Medulla oblongata (tissue), 1 donor: Measurements from ENCODE around the gene CNTNAP5.
A peak's percentile ranks its signal among the peaks of the same experiment; 100 is the strongest.

Source experiments
- DNase-seq: peaks from one replicate; pipeline ENCODE4 v3.0.0-alpha.2; 2015; ENCODE audit errors: extremely low spot score

The CNTNAP5 gene

GRCh38 chr2:124025171-124025580 lies at the start of gene CNTNAP5:
Gene CNTNAP5 (plus strand): TSS chr2:124025287. CDS start chr2:124025651, 364 bp downstream.
- peak; percentile 34 for DNase-seq

GRCh38 chr2:123976054-123976648 lies 48.9 kb upstream of the CNTNAP5 start:
- DNase-seq = no peak

GRCh38 chr2:123993728-123994323 lies 31.3 kb upstream of the CNTNAP5 start:
- peak; percentile 49 for DNase-seq

GRCh38 chr2:123999681-124000080 lies 25.4 kb upstream of the CNTNAP5 start:
- no peak for DNase-seq

GRCh38 chr2:124001696-124002430 lies 23.2 kb upstream of the CNTNAP5 start:
- no peak for DNase-seq

GRCh38 chr2:124018890-124019289 lies 6.2 kb upstream of the CNTNAP5 start:
- DNase-seq = no peak

- no peak for DNase-seq
These were observed 421 bp upstream of the CNTNAP5 start for GRCh38 chr2:124024561-124025170.

GRCh38 chr2:124025891-124026434 lies 876 bp downstream of the CNTNAP5 start:
- DNase-seq = no peak

GRCh38 chr2:124026503-124026902 lies 1.4 kb downstream of the CNTNAP5 start:
- no peak for DNase-seq

- DNase-seq = peak; percentile 71
These were observed 2.1 kb downstream of the CNTNAP5 start for GRCh38 chr2:124027182-124027581.

- no peak for DNase-seq
These were observed 7.7 kb downstream of the CNTNAP5 start for GRCh38 chr2:124032799-124033198.

- DNase-seq = no peak
These were observed 9.2 kb downstream of the CNTNAP5 start for GRCh38 chr2:124034265-124034664.

- DNase-seq = no peak
These were observed 9.9 kb downstream of the CNTNAP5 start for GRCh38 chr2:124035001-124035400.

- no peak for DNase-seq
These were observed 13.9 kb downstream of the CNTNAP5 start for GRCh38 chr2:124039032-124039431.

- no peak for DNase-seq
These were observed 14.7 kb downstream of the CNTNAP5 start for GRCh38 chr2:124039762-124040291.

- no peak for DNase-seq
These were observed 20.8 kb downstream of the CNTNAP5 start for GRCh38 chr2:124045894-124046293.

- DNase-seq = no peak
These were observed 21.2 kb downstream of the CNTNAP5 start for GRCh38 chr2:124046332-124046731.

- DNase-seq = no peak
These were observed 23.0 kb downstream of the CNTNAP5 start for GRCh38 chr2:124048102-124048501.

GRCh38 chr2:124048664-124049063 lies 23.6 kb downstream of the CNTNAP5 start:
- no peak for DNase-seq

GRCh38 chr2:124049136-124049535 lies 24.0 kb downstream of the CNTNAP5 start:
- DNase-seq = no peak

GRCh38 chr2:124050833-124051497 lies 25.9 kb downstream of the CNTNAP5 start:
- no peak for DNase-seq
